NB4 (cell line): ENCODE results near the gene ANKRD34B.

ENCODE experiments used
- DNase-seq: peaks from one replicate; pipeline ENCODE4 v3.0.0; 2010; ENCODE audit warnings: low read depth
- H3K4me3 ChIP-seq: one replicate; pipeline ENCODE4 v1.5.1; 2011; ENCODE audit warnings: mild to moderate bottlenecking, low read depth, low read length, moderate library complexity
- CTCF ChIP-seq: IDR thresholded peaks from one replicate; pipeline ENCODE4 v1.5.1; 2012; ENCODE audit warnings: low read depth, low read length
- MAX ChIP-seq: IDR thresholded peaks from 2 replicates; pipeline ENCODE4 v1.6.1; 2011; ENCODE audit warnings: low read depth, low read length
- MYC ChIP-seq: IDR thresholded peaks from 2 replicates; pipeline ENCODE4 v1.6.1; 2011; ENCODE audit warnings: low read depth, low read length
- POLR2A ChIP-seq: IDR thresholded peaks from 2 replicates; pipeline ENCODE4 v1.6.1; 2011; ENCODE audit warnings: mild to moderate bottlenecking; ENCODE audit not compliant: insufficient read length; ENCODE audit errors: extremely low read depth

Gene ANKRD34B

GRCh38 chr5:80579050-80579449 is 9.0 kb upstream of the ANKRD34B start:
- H3K4me3 ChIP-seq = no peak overlapping the region
- TF ChIP-seq POLR2A = no peak
- no peak for TF ChIP-seq MYC
- TF ChIP-seq CTCF = no peak
- TF ChIP-seq MAX = no peak

GRCh38 chr5:80577707-80578106 is 7.6 kb upstream of the ANKRD34B start:
- no peak for DNase-seq

More at GRCh38 chr5:80579050-80579449, 9.0 kb upstream of the ANKRD34B start:
- no peak for DNase-seq

GRCh38 chr5:80576383-80576782 is 6.3 kb upstream of the ANKRD34B start:
- no peak for DNase-seq
- TF ChIP-seq CTCF (no peak), MYC (no peak), MAX (no peak), POLR2A (no peak)
- H3K4me3 ChIP-seq = no peak overlapping the region

More at GRCh38 chr5:80577707-80578106, 7.6 kb upstream of the ANKRD34B start:
- H3K4me3 ChIP-seq = no peak overlapping the region
- no peak for TF ChIP-seq MYC
- no peak for TF ChIP-seq MAX
- no peak for TF ChIP-seq CTCF
- no peak for TF ChIP-seq POLR2A

- TF ChIP-seq MYC (no peak), MAX (no peak), POLR2A (no peak), CTCF (no peak)
- H3K4me3 ChIP-seq = no peak overlapping the region
- no peak for DNase-seq
Measured at GRCh38 chr5:80573062-80573461, 3.0 kb upstream of the ANKRD34B start.

GRCh38 chr5:80569086-80569960 is 757 bp downstream of the ANKRD34B start:
- TF ChIP-seq MAX = no peak
- TF ChIP-seq CTCF = no peak
- no peak for TF ChIP-seq POLR2A
- no peak for TF ChIP-seq MYC
- H3K4me3 ChIP-seq = no peak overlapping the region
- DNase-seq = no peak
